IMR-90 (cell line): ENCODE measurements around the gene ALDOB. TPM values are rescaled to one million over a fixed set of nuclear protein-coding genes. Genes with fewer than 3 reads are reported as not detected.

Source experiments
- ATAC-seq: fragments of 200-7000 bp; cut with Tn5 transposase; 2 replicates; pipeline ENCODE4 v1.9.1; 2020; ENCODE audit warnings: low read depth, mild to moderate bottlenecking, moderate library complexity
- BruUV-seq: library from RNA; stranded (reverse); fragments of 400-500 nt; replicated peaks from 2 replicates; lab custom pipeline; 2021; lab: Mats Ljungman, UMichigan
- CTCF ChIA-PET: fragments of 300-600 bp; formaldehyde crosslinking; extraction: SDS; loops from one replicate; lab custom pipeline; 2021; ENCODE audit warnings: antibody characterized with exemption; lab: Yijun Ruan, JAX
- POLR2A ChIA-PET: fragments of 300-600 bp; sonication (Branson Sonifier 250); formaldehyde crosslinking; loops from one replicate; lab custom pipeline; 2022; ENCODE audit warnings: antibody characterized with exemption; ENCODE audit not compliant: unreplicated experiment; lab: Charles Lee
- DNase-seq: peaks from one replicate; pipeline ENCODE4 v3.0.0; 2013
- H2AFZ ChIP-seq: replicated peaks from 2 replicates; pipeline ENCODE3; 2013; ENCODE audit warnings: low read length, mild to moderate bottlenecking; ENCODE audit not compliant: poor library complexity
- H2AK5ac ChIP-seq: 2 replicates; pipeline ENCODE4 v1.6.1; 2013; ENCODE audit warnings: low read depth, low read length, inconsistent platforms
- H2AK9ac ChIP-seq: replicated peaks from 2 replicates; pipeline ENCODE3; 2013; ENCODE audit warnings: mild to moderate bottlenecking, low read depth, low read length, moderate library complexity; ENCODE audit not compliant: poor library complexity
- H2BK120ac ChIP-seq: 2 replicates; pipeline ENCODE4 v1.6.1; 2013; ENCODE audit warnings: low read depth, low read length, inconsistent platforms
- H2BK15ac ChIP-seq: 3 replicates; pipeline ENCODE4 v1.6.1; 2013; ENCODE audit warnings: low read depth, low read length, inconsistent platforms
- H2BK20ac ChIP-seq: 2 replicates; pipeline ENCODE4 v1.6.1; 2013; ENCODE audit warnings: low read depth, mild to moderate bottlenecking, inconsistent platforms, low read length, moderate library complexity
- H2BK5ac ChIP-seq: 2 replicates; pipeline ENCODE4 v1.6.1; 2013; ENCODE audit warnings: mild to moderate bottlenecking, low read depth, low read length, inconsistent platforms; ENCODE audit not compliant: poor library complexity, severe bottlenecking
- H3K14ac ChIP-seq: replicated peaks from 2 replicates; pipeline ENCODE4 v1.6.1; 2013; ENCODE audit warnings: low read depth, low read length, inconsistent platforms
- H3K18ac ChIP-seq: 2 replicates; pipeline ENCODE4 v1.6.1; 2013; ENCODE audit warnings: low read depth, low read length, control low read depth
- H3K23ac ChIP-seq: 2 replicates; pipeline ENCODE4 v1.6.1; 2013; ENCODE audit warnings: low read depth, low read length, inconsistent platforms
- H3K27ac ChIP-seq: 2 replicates; pipeline ENCODE4 v1.5.1; 2013; ENCODE audit warnings: mild to moderate bottlenecking, control low read depth, low read length; ENCODE audit not compliant: insufficient read depth
- H3K27me3 ChIP-seq: 2 replicates; pipeline ENCODE4 v1.6.1; 2013; ENCODE audit warnings: low read length; ENCODE audit not compliant: control insufficient read depth, insufficient read depth
- H3K36me3 ChIP-seq: 2 replicates; pipeline ENCODE4 v1.6.1; 2013; ENCODE audit warnings: low read length, mixed read lengths; ENCODE audit not compliant: control insufficient read depth, insufficient read depth
- H3K4ac ChIP-seq: 2 replicates; pipeline ENCODE4 v1.6.1; 2013; ENCODE audit warnings: low read depth, low read length, inconsistent platforms
- H3K4me1 ChIP-seq: 2 replicates; pipeline ENCODE4 v1.6.1; 2013; ENCODE audit warnings: low read length, mixed read lengths; ENCODE audit not compliant: control insufficient read depth, insufficient read depth
- H3K4me2 ChIP-seq: 2 replicates; pipeline ENCODE4 v1.6.1; 2013; ENCODE audit warnings: low read depth, mild to moderate bottlenecking, control low read depth, low read length, moderate library complexity
- H3K4me3 ChIP-seq: 2 replicates; pipeline ENCODE4 v1.5.1; 2013; ENCODE audit warnings: low read depth, mild to moderate bottlenecking, control low read depth, low read length, moderate library complexity; ENCODE audit not compliant: insufficient read depth
- H3K56ac ChIP-seq: 2 replicates; pipeline ENCODE4 v1.6.1; 2013; ENCODE audit warnings: low read length, inconsistent platforms; ENCODE audit not compliant: insufficient read depth; ENCODE audit errors: extremely low read depth
- H3K79me1 ChIP-seq, 2 experiments: 2 replicates each; pipeline ENCODE4 v1.6.1; 2013; ENCODE audit warnings: low read length in 2 of 2, inconsistent platforms in 1 of 2, low read depth in 1 of 2
- H3K9ac ChIP-seq: 2 replicates; pipeline ENCODE4 v1.6.1; 2013; ENCODE audit warnings: low read depth, low read length, control low read depth
- H3K9me1 ChIP-seq: 2 replicates; pipeline ENCODE4 v1.6.1; 2013; ENCODE audit warnings: low read length, inconsistent platforms; ENCODE audit not compliant: insufficient read depth
- H3K9me3 ChIP-seq: 2 replicates; pipeline ENCODE4 v1.6.1; 2013; ENCODE audit warnings: low read length; ENCODE audit not compliant: control insufficient read depth, insufficient read depth
- H4K20me1 ChIP-seq: 2 replicates; pipeline ENCODE4 v1.6.1; 2013; ENCODE audit warnings: low read length, inconsistent platforms; ENCODE audit not compliant: insufficient read depth
- H4K5ac ChIP-seq: 2 replicates; pipeline ENCODE4 v1.6.1; 2013; ENCODE audit warnings: mild to moderate bottlenecking, low read depth, low read length, control low read depth
- H4K8ac ChIP-seq, 2 experiments: 2 replicates each; pipeline ENCODE4 v1.6.1; 2013; ENCODE audit warnings: low read depth in 2 of 2, low read length in 2 of 2, control low read depth in 1 of 2, inconsistent platforms in 1 of 2
- H4K91ac ChIP-seq: 2 replicates; pipeline ENCODE4 v1.6.1; 2013; ENCODE audit warnings: low read depth, low read length, inconsistent platforms; ENCODE audit not compliant: insufficient read depth
- BHLHE40 ChIP-seq: fragments of 150-350 bp; IDR thresholded peaks from 2 replicates; pipeline ENCODE4 v1.6.1; 2016; ENCODE audit warnings: mild to moderate bottlenecking, low read depth, low read length
- CEBPB ChIP-seq: IDR thresholded peaks from 2 replicates; pipeline ENCODE4 v1.6.1; 2012; ENCODE audit warnings: low read depth, low read length, improper control_type of control experiment
- CHD1 ChIP-seq: IDR thresholded peaks from 2 replicates; pipeline ENCODE4 v1.6.1; 2012; ENCODE audit warnings: low read depth, low read length, improper control_type of control experiment
- CTCF ChIP-seq: conservative IDR thresholded peaks from 2 replicates; pipeline ENCODE4 v1.5.1; 2012; ENCODE audit warnings: mild to moderate bottlenecking, low read depth, low read length, improper control_type of control experiment
- ELK1 ChIP-seq: fragments of 150-350 bp; IDR thresholded peaks from 2 replicates; pipeline ENCODE4 v1.6.1; 2016; ENCODE audit warnings: low read depth, mild to moderate bottlenecking, low read length, moderate library complexity, borderline replicate concordance
- FOS ChIP-seq: fragments of 150-350 bp; IDR thresholded peaks from 2 replicates; pipeline ENCODE4 v1.6.1; 2016; ENCODE audit warnings: low read depth, low read length
- MAFK ChIP-seq: IDR thresholded peaks from 2 replicates; pipeline ENCODE4 v1.6.1; 2012; ENCODE audit warnings: low read depth, low read length, improper control_type of control experiment
- MAZ ChIP-seq: IDR thresholded peaks from 2 replicates; pipeline ENCODE4 v1.6.1; 2012; ENCODE audit warnings: low read depth, mild to moderate bottlenecking, low read length, improper control_type of control experiment, moderate library complexity, borderline replicate concordance
- MXI1 ChIP-seq: IDR thresholded peaks from 2 replicates; pipeline ENCODE4 v1.6.1; 2012; ENCODE audit warnings: low read depth, mild to moderate bottlenecking, low read length, moderate library complexity, borderline replicate concordance
- NFE2L2 ChIP-seq: fragments of 150-350 bp; IDR thresholded peaks from 2 replicates; pipeline ENCODE4 v1.6.1; 2016; ENCODE audit warnings: low read depth, mild to moderate bottlenecking, low read length
- RAD21 ChIP-seq: IDR thresholded peaks from 2 replicates; pipeline ENCODE4 v1.6.1; 2012; ENCODE audit warnings: low read length, improper control_type of control experiment
- RCOR1 ChIP-seq: IDR thresholded peaks from 2 replicates; pipeline ENCODE4 v1.6.1; 2012; ENCODE audit warnings: mild to moderate bottlenecking, low read length, improper control_type of control experiment; ENCODE audit not compliant: insufficient replicate concordance
- RFX5 ChIP-seq: IDR thresholded peaks from 2 replicates; pipeline ENCODE4 v1.8.0; 2012; ENCODE audit warnings: low read depth, mild to moderate bottlenecking, low read length, moderate library complexity
- WGBS, 2 experiments: methylation state at CpG; one replicate each; pipeline versions ENCODE4 v1.1.5 to v1.1.7; 2013; ENCODE audit warnings: missing lambda C conversion rate in 2 of 2; ENCODE audit not compliant: insufficient read length in 1 of 2; ENCODE audit errors: extremely low coverage in 2 of 2; 5-methylcytosine and 5-hydroxymethylcytosine counted together
- dilution Hi-C: fragments of 300-500 bp; cut with HindIII; formaldehyde crosslinking; loops from one replicate; pipeline ENCODE4 v1.14.3; 2018; ENCODE audit warnings: low sequenced_read_pairs; ENCODE audit not compliant: unreplicated experiment
- in situ Hi-C: fragments of 300-500 bp; cut with MboI; formaldehyde crosslinking; loops from 3 replicates; pipeline ENCODE4 v1.14.3; 2019; ENCODE audit warnings: low sequenced_read_pairs, inconsistent platforms, mixed read lengths
- intact Hi-C: fragments of 100-400 bp; cut with micrococcal nuclease; formaldehyde crosslinking; loops from 2 replicates; pipeline ENCODE4 v1.10.0; 2022
- polyA plus RNA-seq, 3 experiments: library from polyadenylated mRNA; depleted of rRNA; stranded (reverse); fragments of >200 nt; gene quantifications; 2 replicates each; pipeline ENCODE4 v1.2.3, GENCODE V29; 2012; ENCODE audit warnings: low replicate concordance in 1 of 3
- total RNA-seq: library from RNA; depleted of rRNA; stranded (reverse); fragments of >200 nt; gene quantifications from 2 replicates; pipeline ENCODE4 v1.2.3, GENCODE V29; 2012

ALDOB gene
- total and polyA plus RNA-seq, 2 of the 4 experiments (the other 2 are of a cell fraction) = not detected

GRCh38 chr9:101479338-101480030, 43.9 kb upstream of the ALDOB start:
- POLR2A ChIA-PET = no interaction called here
- dilution Hi-C loops = no loop called here
- no peak overlapping the region for H3K4me2 ChIP-seq
- peaks cover 13 to 59% of the 10 kb centered on the region in 2 experiments for H3K79me1 ChIP-seq
- H2BK15ac ChIP-seq = no peak overlapping the region
- ATAC-seq (no peak), DNase-seq (no peak)
- H4K5ac ChIP-seq = no peak overlapping the region
- no peak overlapping the region for H3K9ac ChIP-seq
- no peak overlapping the region for H2AK9ac ChIP-seq
- no CpG with 5 or more reads among the region's 4 CpGs for WGBS, 2 experiments
- no peak overlapping the region for H3K56ac ChIP-seq
- no peak for TF ChIP-seq CEBPB
- no peak for TF ChIP-seq NFE2L2
- no peak for TF ChIP-seq FOS
- no peak for TF ChIP-seq MAFK
- no peak for TF ChIP-seq CHD1
- TF ChIP-seq RFX5 = no peak
- no peak for TF ChIP-seq MAZ
- no peak for TF ChIP-seq RAD21
- TF ChIP-seq CTCF = no peak
- no peak for TF ChIP-seq ELK1
- TF ChIP-seq BHLHE40 = no peak
- TF ChIP-seq MXI1 = no peak
- TF ChIP-seq RCOR1 = no peak
- H3K27ac ChIP-seq = no peak overlapping the region
- no peak overlapping the region for H3K4me3 ChIP-seq
- H3K27me3 ChIP-seq = no peaks in the 10 kb centered on the region
- H2AFZ ChIP-seq = no peak overlapping the region
- H2BK5ac ChIP-seq = no peak overlapping the region
- H3K14ac ChIP-seq = no peak overlapping the region
- CTCF ChIA-PET = no interaction called here
- H4K91ac ChIP-seq = no peak overlapping the region
- no peak overlapping the region for H2BK20ac ChIP-seq
- peaks cover 9% of the 10 kb centered on the region for H4K20me1 ChIP-seq
- intact Hi-C loops = no loop called here
- H3K36me3 ChIP-seq = peaks cover 13% of the 10 kb centered on the region
- peaks cover 9% of the 10 kb centered on the region for H3K4me1 ChIP-seq
- peaks cover 20% of the 10 kb centered on the region for H3K9me1 ChIP-seq
- no peak overlapping the region for H3K18ac ChIP-seq
- H3K4ac ChIP-seq = no peak overlapping the region
- in situ Hi-C loops = no loop called here
- BruUV-seq = no TSS peak
- no peak overlapping the region for H2AK5ac ChIP-seq
- no peaks in the 10 kb centered on the region for H3K9me3 ChIP-seq
- H3K23ac ChIP-seq = no peak overlapping the region
- H2BK120ac ChIP-seq = no peak overlapping the region
- H4K8ac ChIP-seq = no peak overlapping the region
